Stomach (tissue), 9 donors: ENCODE results near the gene EPHB1. TPM values are rescaled to one million over a fixed set of nuclear protein-coding genes. Genes with fewer than 3 reads are reported as not detected.

Experiments
- DNase-seq, 2 donors: peaks; one replicate each; pipeline versions ENCODE4 v3.0.0 to v3.0.0-alpha.2; 2013 to 2019
- H3K27ac ChIP-seq, 5 donors: fragments of 200-600 bp in 4 of 5; sonication (generic) in 4 of 5; one replicate each; pipeline ENCODE4 v1.5.1; 2013 to 2019; ENCODE audit warnings: mild to moderate bottlenecking in 1 of 5, moderate library complexity in 1 of 5
- H3K27me3 ChIP-seq, 3 donors: fragments of 200-600 bp; sonication (generic); one replicate each; pipeline ENCODE4 v1.5.1; 2017 to 2019; ENCODE audit warnings: mixed run types in 1 of 3
- H3K36me3 ChIP-seq, 4 donors: fragments of 200-600 bp; sonication (generic); 1 replicate in 3 of 4; 2 replicates in 1 of 4; pipeline ENCODE4 v1.5.1; 2016 to 2019
- H3K4me1 ChIP-seq, 4 donors: fragments of 200-600 bp; sonication (generic); one replicate each; pipeline ENCODE4 v1.5.1; 2016 to 2019
- H3K4me3 ChIP-seq, 4 donors: fragments of 200-600 bp; sonication (generic) in 3 of 4; one replicate each; pipeline ENCODE4 v1.5.1; 2016 to 2019; ENCODE audit warnings: mild to moderate bottlenecking in 1 of 4
- H3K9me3 ChIP-seq, 4 donors: fragments of 200-600 bp; sonication (generic); one replicate each; pipeline ENCODE4 v1.5.1; 2016 to 2019
- EP300 ChIP-seq: sonication (generic); formaldehyde crosslinking; IDR thresholded peaks from one replicate; pipeline ENCODE4 v1.6.1; 2017; ENCODE audit warnings: antibody characterized with exemption
- POLR2A ChIP-seq, 4 donors: fragments of 450-650 bp; IDR thresholded peaks; one replicate each; pipeline ENCODE4 v1.6.1; 2016; ENCODE audit warnings: antibody characterized with exemption in 4 of 4, control low read depth in 2 of 4, mild to moderate bottlenecking in 1 of 4, moderate library complexity in 1 of 4
- POLR2AphosphoS5 ChIP-seq, 3 donors: sonication (generic); formaldehyde crosslinking; IDR thresholded peaks; one replicate each; pipeline ENCODE4 v1.6.1; 2016; ENCODE audit warnings: antibody characterized with exemption in 3 of 3
- WGBS, 5 donors: extraction: QIAGEN DNeasy Blood & Tissue Kit in 3 of 5; methylation state at CpG; one replicate each; pipeline versions ENCODE4 v1.1.5 to v1.1.7; 2013 to 2018; 5-methylcytosine and 5-hydroxymethylcytosine counted together
- intact Hi-C: fragments of 100-400 bp; cut with DNase I; formaldehyde crosslinking; loops from one replicate; pipeline ENCODE4 v1.15.1; 2023; ENCODE audit warnings: low total_unique reads
- polyA plus RNA-seq, 3 donors: library from polyadenylated mRNA; stranded (reverse); fragments of 200-250 nt; gene quantifications; one replicate each; pipeline ENCODE4 v1.2.3, GENCODE V29; 2013
- total RNA-seq, 5 donors: library from RNA; depleted of rRNA; stranded (reverse); fragments of >200 nt; gene quantifications; one replicate each; pipeline versions ENCODE4 v1.1.0 to v1.2.3, GENCODE V29; 2014 to 2016
- TF ChIP-seq, protein P1 (sequence below), 7 experiments: fragments of 450-650 bp in 4 of 7; fragments of 200-600 bp in 3 of 7; sonication (generic) in 3 of 7; IDR thresholded peaks; one replicate each; pipeline ENCODE4 v1.5.1; 2016 to 2019; ENCODE audit warnings: antibody characterized with exemption in 7 of 7, control low read depth in 2 of 7, mild to moderate bottlenecking in 1 of 7
- donor health status: healthy with polysubstance abuse.
- donor health status: Bipolar disorder and iron deficiency.
- donor health status: healthy.

Gene EPHB1
- total and polyA plus RNA-seq, 8 donors: 0.13 to 2.3 (median 1.0) TPM; not detected in 4

DNA sequence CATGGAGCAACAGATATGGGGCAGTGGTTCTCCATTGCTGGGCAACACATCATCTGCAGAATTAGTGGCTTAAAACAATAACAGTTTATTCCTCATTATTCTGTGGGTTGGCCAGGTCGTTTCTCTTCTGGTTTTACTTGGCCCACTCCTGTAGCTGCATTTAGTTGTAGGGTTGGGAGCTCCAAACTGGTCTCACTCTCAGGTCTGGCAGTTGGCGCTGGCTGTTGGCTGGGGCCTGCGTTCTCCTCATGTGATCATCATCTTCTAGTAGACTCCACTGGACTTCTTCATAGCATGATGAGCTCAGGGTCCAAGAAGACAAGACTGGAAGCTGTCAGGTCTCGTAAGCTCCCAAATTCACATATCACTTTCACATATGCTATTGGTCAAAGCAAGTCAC is 91.9 kb downstream of the EPHB1 start:
- Histone ChIP-seq H3K4me1 (no peaks in the 10 kb centered on the region), H3K27me3 (no peaks in the 10 kb centered on the region), H3K27ac (no peak overlapping the region), H3K36me3 (no peaks in the 10 kb centered on the region), H3K9me3 (peaks cover 3 to 14% (median 8%) of the 10 kb centered on the region in 4 donors), H3K4me3 (no peak overlapping the region)
- intact Hi-C loops: no loop called here
- TF ChIP-seq POLR2AphosphoS5 (IDR thresholded peaks at IDR 0.05) (no peak), POLR2A (IDR thresholded peaks at IDR 0.05) (no peak), EP300 (no peak)
- TF ChIP-seq, protein P1, sequence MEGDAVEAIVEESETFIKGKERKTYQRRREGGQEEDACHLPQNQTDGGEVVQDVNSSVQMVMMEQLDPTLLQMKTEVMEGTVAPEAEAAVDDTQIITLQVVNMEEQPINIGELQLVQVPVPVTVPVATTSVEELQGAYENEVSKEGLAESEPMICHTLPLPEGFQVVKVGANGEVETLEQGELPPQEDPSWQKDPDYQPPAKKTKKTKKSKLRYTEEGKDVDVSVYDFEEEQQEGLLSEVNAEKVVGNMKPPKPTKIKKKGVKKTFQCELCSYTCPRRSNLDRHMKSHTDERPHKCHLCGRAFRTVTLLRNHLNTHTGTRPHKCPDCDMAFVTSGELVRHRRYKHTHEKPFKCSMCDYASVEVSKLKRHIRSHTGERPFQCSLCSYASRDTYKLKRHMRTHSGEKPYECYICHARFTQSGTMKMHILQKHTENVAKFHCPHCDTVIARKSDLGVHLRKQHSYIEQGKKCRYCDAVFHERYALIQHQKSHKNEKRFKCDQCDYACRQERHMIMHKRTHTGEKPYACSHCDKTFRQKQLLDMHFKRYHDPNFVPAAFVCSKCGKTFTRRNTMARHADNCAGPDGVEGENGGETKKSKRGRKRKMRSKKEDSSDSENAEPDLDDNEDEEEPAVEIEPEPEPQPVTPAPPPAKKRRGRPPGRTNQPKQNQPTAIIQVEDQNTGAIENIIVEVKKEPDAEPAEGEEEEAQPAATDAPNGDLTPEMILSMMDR (IDR thresholded peaks at IDR 0.05): no peak
- 66 to 81% (median 78%) methylated on average over 4 of the region's 4 CpGs for WGBS, 5 donors
- no peak for DNase-seq

DNA sequence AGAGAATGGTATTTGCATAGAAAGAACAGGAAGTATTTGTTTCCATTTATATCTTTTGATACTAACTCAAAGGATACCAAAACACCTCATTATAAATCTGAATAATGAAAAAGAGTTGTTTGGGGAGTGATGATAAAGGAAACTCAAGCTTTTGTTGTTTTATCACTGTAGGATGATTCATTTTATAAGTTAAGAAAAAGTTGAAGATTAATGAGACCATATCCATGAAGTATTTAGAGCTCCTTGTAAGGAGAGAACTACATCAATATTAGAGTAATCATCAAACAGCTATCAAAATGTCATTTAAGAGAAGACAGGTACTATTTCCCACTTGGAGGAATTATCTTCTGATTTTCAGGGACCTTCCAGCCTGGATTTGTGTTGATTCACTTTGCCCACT is 92.5 kb downstream of the EPHB1 start:
- Histone ChIP-seq H3K27me3 (no peaks in the 10 kb centered on the region), H3K4me1 (no peaks in the 10 kb centered on the region), H3K27ac (no peak overlapping the region), H3K36me3 (no peaks in the 10 kb centered on the region), H3K4me3 (no peak overlapping the region), H3K9me3 (peaks cover 3 to 17% (median 9%) of the 10 kb centered on the region in 4 donors)
- no peak for TF ChIP-seq POLR2AphosphoS5 (IDR thresholded peaks at IDR 0.05)
- TF ChIP-seq POLR2A (IDR thresholded peaks at IDR 0.05): no peak
- no peak for TF ChIP-seq EP300
- TF ChIP-seq, protein P1 (IDR thresholded peaks at IDR 0.05): no peak
- intact Hi-C loops: no loop called here
- DNase-seq: no peak

DNA sequence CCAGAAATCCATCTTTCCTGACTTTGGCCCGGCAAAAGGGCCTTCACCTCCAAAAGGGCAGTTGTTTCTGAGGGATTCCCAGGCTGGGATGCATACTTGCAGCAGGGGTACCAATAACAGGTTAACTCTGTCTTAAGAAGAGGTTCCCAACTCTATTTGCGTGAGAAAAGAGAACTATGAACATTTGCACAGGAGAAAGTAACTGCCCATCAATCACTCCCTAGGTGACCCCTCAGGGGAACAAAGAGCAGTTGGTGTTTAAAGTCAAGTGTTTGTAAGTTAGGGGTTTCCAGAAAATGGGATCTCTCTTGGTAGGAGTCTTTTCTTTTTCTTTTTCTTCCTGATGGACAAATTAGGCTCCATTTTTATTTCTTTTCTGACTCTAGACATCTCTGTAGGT is 97.3 kb downstream of the EPHB1 start:
- H3K27ac ChIP-seq: no peak overlapping the region
- TF ChIP-seq POLR2AphosphoS5 (IDR thresholded peaks at IDR 0.05) (no peak), POLR2A (IDR thresholded peaks at IDR 0.05) (no peak), EP300 (no peak)
- TF ChIP-seq, protein P1 (IDR thresholded peaks at IDR 0.05): no peak
- no peak overlapping the region for H3K4me3 ChIP-seq
- H3K9me3 ChIP-seq: peaks cover 3 to 17% (median 9%) of the 10 kb centered on the region in 4 donors
- WGBS, 5 donors: 31 to 78% (median 73%) methylated on average over 2 of the region's 2 CpGs
- no peaks in the 10 kb centered on the region for H3K36me3 ChIP-seq
- intact Hi-C loops: no loop called here
- H3K27me3 ChIP-seq: no peaks in the 10 kb centered on the region
- no peaks in the 10 kb centered on the region for H3K4me1 ChIP-seq
- no peak for DNase-seq

DNA sequence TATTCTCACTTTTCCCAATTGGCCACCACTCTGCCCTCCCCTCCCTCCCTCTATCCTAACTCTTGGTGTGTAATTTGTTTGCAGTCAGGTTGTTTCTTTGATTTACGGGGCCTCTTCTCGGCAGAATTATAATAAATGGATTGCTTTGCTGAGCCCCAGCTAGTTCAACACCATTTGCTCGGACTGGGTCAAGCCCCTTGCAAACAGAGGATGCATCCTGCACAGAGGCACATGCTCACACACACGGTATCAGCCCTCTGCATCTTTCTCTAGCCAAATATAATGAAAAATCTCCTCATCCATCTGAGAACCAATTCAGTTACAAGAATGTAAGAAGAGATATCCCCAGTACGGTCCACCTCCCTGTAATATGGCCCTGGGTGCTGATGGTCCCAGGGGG is 97.7 kb downstream of the EPHB1 start:
- Histone ChIP-seq H3K4me3 (no peak overlapping the region), H3K27ac (no peak overlapping the region), H3K9me3 (peaks cover 3 to 17% (median 9%) of the 10 kb centered on the region in 4 donors), H3K4me1 (no peaks in the 10 kb centered on the region), H3K36me3 (no peaks in the 10 kb centered on the region), H3K27me3 (no peaks in the 10 kb centered on the region)
- WGBS, 5 donors: 40 to 61% (median 52%) methylated on average over 5 of the region's 5 CpGs
- no peak for DNase-seq
- intact Hi-C loops: no loop called here
- TF ChIP-seq POLR2A (IDR thresholded peaks at IDR 0.05) (no peak), POLR2AphosphoS5 (IDR thresholded peaks at IDR 0.05) (no peak), EP300 (no peak)
- TF ChIP-seq, protein P1 (IDR thresholded peaks at IDR 0.05): no peak
